ENCODE measurements around the gene MOCS1.

Gene MOCS1

DNA sequence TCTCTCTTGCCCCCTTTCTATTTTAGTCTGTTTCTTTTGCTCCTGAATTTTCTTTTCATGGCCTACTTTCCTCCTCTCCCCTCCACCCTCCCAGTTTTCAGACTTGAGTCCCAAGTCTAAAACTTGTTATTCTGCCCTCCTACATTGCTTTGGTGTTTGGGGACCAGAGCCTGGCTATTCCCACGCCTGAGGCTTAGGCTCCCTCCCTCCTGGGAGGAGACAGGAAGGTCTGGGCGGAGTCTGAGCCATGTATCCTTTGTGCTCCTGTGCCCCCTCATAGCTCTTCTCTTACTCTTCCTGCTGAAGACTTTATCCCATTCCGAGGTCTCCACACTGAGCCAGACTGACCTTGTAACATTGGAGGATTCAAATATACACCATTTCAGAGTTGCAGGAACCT lies 72.6 kb downstream of the MOCS1 start:
- DNase-seq (ENCODE audit: low read depth in 2 of 2) = no peak
- H3K4me3 ChIP-seq (replicated peaks in 1 of 2; ENCODE audit: low read depth in 2 of 2, low read length in 2 of 2) = no peak overlapping the region
- TF ChIP-seq, protein P1, sequence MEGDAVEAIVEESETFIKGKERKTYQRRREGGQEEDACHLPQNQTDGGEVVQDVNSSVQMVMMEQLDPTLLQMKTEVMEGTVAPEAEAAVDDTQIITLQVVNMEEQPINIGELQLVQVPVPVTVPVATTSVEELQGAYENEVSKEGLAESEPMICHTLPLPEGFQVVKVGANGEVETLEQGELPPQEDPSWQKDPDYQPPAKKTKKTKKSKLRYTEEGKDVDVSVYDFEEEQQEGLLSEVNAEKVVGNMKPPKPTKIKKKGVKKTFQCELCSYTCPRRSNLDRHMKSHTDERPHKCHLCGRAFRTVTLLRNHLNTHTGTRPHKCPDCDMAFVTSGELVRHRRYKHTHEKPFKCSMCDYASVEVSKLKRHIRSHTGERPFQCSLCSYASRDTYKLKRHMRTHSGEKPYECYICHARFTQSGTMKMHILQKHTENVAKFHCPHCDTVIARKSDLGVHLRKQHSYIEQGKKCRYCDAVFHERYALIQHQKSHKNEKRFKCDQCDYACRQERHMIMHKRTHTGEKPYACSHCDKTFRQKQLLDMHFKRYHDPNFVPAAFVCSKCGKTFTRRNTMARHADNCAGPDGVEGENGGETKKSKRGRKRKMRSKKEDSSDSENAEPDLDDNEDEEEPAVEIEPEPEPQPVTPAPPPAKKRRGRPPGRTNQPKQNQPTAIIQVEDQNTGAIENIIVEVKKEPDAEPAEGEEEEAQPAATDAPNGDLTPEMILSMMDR (IDR thresholded peaks at IDR 0.05; ENCODE audit: low read depth, low read length) = no peak

DNA sequence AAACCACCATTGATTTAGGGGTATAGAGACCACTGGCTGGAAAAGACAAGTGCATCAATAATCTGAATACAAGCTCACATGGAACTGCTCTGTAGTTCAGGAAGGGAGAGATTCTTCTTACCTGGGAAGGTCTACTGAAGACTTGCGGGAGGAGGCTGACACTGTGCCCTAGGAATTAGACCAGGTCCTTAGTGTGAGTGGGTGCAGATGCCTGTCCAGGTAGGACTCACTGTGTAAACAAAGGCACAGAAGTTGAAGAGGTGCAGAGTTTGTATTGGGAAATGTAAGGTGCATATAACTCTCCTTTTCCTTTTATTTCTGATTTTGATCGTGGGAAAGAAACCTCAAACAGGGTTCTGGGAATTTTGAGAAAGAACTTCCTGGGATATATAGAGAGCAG lies 75.2 kb downstream of the MOCS1 start:
- DNase-seq (ENCODE audit: low read depth in 2 of 2) = no peak
- H3K4me3 ChIP-seq (replicated peaks in 1 of 2; ENCODE audit: low read depth in 2 of 2, low read length in 2 of 2) = no peak overlapping the region
- TF ChIP-seq, protein P1 (IDR thresholded peaks at IDR 0.05; ENCODE audit: low read depth, low read length) = no peak

DNA sequence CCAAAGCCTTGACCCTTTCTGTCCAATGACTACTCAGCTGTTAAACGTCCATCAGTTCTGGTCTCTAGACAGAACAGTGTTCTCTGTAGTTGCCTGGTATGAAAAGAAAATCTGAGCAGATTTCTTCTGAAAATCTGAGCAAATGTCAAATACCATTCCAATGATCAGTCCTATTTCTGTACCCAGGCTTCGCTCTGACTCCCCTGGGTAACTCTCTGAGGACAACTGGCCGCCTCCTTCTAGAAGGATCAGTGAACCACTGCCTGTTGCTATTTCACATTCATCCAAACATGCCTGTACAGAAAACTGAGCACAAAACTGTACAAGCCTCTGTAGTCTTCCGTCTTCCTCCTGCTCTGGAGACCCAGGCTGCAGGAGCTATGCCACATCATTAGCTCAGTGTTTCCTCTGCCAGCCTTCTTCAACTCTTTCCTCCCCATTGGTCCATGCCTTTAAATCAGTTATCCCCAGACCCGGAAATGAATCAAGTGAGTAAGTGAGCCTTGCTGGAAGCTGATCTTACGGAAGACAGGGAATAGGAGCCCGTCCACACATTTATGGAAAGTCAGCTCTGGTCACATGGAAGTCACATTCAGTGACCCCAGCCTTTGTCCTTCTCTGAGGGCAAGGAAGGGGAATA lies 78.8 kb downstream of the MOCS1 start:
- TF ChIP-seq, protein P1 (IDR thresholded peaks at IDR 0.05; ENCODE audit: low read depth, low read length) = no peak

More for the DNA sequence above, 78.8 kb downstream of the MOCS1 start:
- H3K4me3 ChIP-seq (replicated peaks in 1 of 2; ENCODE audit: low read depth in 2 of 2, low read length in 2 of 2) = no peak overlapping the region
- DNase-seq (ENCODE audit: low read depth in 2 of 2) = peak in 1 of 2 donors; percentile 67
